ENCODE measurements around the gene TRERF1. TPM values are rescaled to one million over a fixed set of nuclear protein-coding genes. Genes with fewer than 3 reads are reported as not detected.

Gene TRERF1
- total RNA-seq, 1 experiment from 2014 or later, result 0.39 TPM

DNA sequence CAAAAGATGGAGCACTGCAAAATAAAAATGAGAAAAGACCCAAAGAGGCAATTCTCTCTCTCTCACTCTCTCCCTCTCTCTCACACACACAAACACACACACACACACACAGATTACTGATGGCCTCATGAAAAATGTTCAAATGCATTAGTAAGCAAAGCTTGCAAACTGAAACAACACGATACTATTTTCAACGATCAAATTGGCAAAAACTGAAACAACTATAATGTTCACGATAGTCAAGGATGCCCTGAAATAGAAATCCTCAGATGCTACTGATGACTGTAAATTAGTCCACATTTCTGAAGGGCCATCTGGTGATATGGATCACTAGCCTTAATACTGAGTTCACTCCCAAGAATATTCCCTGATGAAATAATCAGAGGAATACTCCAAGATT lies 100.8 kb downstream of the TRERF1 start:
- no peak overlapping the region for H3K4me3 ChIP-seq (ENCODE audit: low read depth, low read length)
- TF ChIP-seq, protein P1, sequence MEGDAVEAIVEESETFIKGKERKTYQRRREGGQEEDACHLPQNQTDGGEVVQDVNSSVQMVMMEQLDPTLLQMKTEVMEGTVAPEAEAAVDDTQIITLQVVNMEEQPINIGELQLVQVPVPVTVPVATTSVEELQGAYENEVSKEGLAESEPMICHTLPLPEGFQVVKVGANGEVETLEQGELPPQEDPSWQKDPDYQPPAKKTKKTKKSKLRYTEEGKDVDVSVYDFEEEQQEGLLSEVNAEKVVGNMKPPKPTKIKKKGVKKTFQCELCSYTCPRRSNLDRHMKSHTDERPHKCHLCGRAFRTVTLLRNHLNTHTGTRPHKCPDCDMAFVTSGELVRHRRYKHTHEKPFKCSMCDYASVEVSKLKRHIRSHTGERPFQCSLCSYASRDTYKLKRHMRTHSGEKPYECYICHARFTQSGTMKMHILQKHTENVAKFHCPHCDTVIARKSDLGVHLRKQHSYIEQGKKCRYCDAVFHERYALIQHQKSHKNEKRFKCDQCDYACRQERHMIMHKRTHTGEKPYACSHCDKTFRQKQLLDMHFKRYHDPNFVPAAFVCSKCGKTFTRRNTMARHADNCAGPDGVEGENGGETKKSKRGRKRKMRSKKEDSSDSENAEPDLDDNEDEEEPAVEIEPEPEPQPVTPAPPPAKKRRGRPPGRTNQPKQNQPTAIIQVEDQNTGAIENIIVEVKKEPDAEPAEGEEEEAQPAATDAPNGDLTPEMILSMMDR (IDR thresholded peaks at IDR 0.05; ENCODE audit: insufficient read depth in 1 of 2, low read depth in 1 of 2, low read length in 1 of 2, severe bottlenecking in 1 of 2, unreplicated experiment in 1 of 2), result no peak
- Mint-ChIP-seq H3K4me1 (ENCODE audit: low read depth, unreplicated experiment) (peaks cover 6% of the 10 kb centered on the region), H3K9me3 (ENCODE audit: unreplicated experiment) (peaks cover 2% of the 10 kb centered on the region), H3K36me3 (ENCODE audit: insufficient read depth, unreplicated experiment) (no peaks in the 10 kb centered on the region), H3K4me3 (ENCODE audit: unreplicated experiment) (no peak overlapping the region), H3K27me3 (ENCODE audit: insufficient read depth, unreplicated experiment) (peaks cover 3% of the 10 kb centered on the region), H3K27ac (ENCODE audit: unreplicated experiment) (no peak overlapping the region)
- intact Hi-C loops (cut with micrococcal nuclease; ENCODE audit: unreplicated experiment), result no loop called here
- ChIA-PET CTCF (no interaction called here), POLR2A (no interaction called here)
- BruUV-seq (replicated peaks), result no TSS peak
- H3K27me3 ChIP-seq (replicated peaks; ENCODE audit: control insufficient read depth, insufficient read depth, low read length), result no peaks in the 10 kb centered on the region
- H3K9me3 ChIP-seq, result no peaks in the 10 kb centered on the region
- DNase-seq, result no peak
- no peaks in the 10 kb centered on the region for H3K4me1 ChIP-seq
- H3K36me3 ChIP-seq (ENCODE audit: control insufficient read depth, insufficient read depth, low read length), result no peaks in the 10 kb centered on the region

DNA sequence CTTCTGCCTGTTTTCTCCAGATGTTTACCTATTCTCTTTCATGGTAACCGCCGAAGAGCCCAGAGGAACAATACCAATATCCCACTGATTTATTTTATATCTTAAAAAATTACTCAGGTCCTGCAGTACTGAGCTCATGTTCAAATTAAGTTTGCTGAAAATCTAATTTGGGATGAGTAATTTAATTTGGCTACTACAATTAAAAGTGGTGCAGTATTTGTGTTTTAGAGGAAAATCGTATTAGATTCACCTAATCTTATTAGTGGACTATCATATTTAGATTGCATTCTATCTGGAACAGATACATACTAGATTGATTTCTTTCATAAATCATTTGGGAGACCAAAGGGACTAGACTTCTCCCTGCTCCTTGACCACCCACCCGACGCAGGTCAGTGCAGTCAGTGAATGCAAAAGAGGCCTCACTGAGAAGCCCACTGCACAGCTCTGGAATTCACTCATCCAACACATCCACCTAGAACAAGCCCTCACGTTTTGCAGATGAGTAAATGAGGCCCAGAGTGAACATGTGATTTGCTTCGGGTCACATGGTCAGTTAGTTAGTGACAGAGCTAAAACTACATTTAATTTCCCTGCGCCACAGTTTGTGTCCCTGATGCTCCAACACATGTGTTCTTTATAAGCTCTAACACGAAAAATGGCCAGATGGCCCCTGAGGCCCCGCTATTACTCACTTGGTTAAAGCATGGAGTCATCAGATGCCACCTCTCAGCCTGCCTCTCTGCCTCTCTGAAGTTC lies 101.8 kb downstream of the TRERF1 start:
- Mint-ChIP-seq H3K4me1 (ENCODE audit: low read depth, unreplicated experiment) (peaks cover 6% of the 10 kb centered on the region), H3K27ac (ENCODE audit: unreplicated experiment) (no peak overlapping the region), H3K9me3 (ENCODE audit: unreplicated experiment) (no peaks in the 10 kb centered on the region), H3K27me3 (ENCODE audit: insufficient read depth, unreplicated experiment) (peaks cover 3% of the 10 kb centered on the region), H3K36me3 (ENCODE audit: insufficient read depth, unreplicated experiment) (no peaks in the 10 kb centered on the region), H3K4me3 (ENCODE audit: unreplicated experiment) (no peak overlapping the region)
- ChIA-PET CTCF (interaction anchor here (0.5 kb wide), 1 partner anchor 870 kb away, joined by 3 read pairs; no protein-coding TSS in a partner anchor), POLR2A (no interaction called here)
- no peak overlapping the region for H3K4me3 ChIP-seq (ENCODE audit: low read depth, low read length)
- no peaks in the 10 kb centered on the region for H3K4me1 ChIP-seq
- DNase-seq, result no peak
- BruUV-seq (replicated peaks), result no TSS peak
- no peaks in the 10 kb centered on the region for H3K36me3 ChIP-seq (ENCODE audit: control insufficient read depth, insufficient read depth, low read length)
- intact Hi-C loops (cut with micrococcal nuclease; ENCODE audit: unreplicated experiment), result no loop called here
- TF ChIP-seq, protein P1 (IDR thresholded peaks at IDR 0.05; ENCODE audit: insufficient read depth in 1 of 2, low read depth in 1 of 2, low read length in 1 of 2, severe bottlenecking in 1 of 2, unreplicated experiment in 1 of 2), result no peak
- H3K9me3 ChIP-seq, result no peaks in the 10 kb centered on the region
- no peaks in the 10 kb centered on the region for H3K27me3 ChIP-seq (replicated peaks; ENCODE audit: control insufficient read depth, insufficient read depth, low read length)

DNA sequence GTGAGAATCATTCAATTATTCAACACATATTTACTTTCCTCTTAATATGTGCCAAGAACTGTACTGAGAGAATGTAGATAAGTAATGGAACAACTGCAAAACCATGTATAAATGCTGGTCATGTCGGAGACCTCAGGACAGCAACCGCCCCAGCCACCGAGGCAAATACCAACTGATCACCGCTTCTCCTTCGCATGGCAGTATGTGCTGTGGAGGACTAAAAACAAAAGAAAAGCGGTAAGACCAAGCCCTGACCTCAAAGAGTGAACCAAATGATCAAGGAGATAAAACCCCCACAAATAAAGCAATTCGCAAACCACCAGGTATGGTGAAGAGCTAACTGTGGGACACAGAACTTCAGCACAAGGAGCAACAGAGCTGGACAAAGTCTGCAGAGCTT lies 104.3 kb downstream of the TRERF1 start:
- peaks cover 3% of the 10 kb centered on the region for H3K27me3 Mint-ChIP-seq (ENCODE audit: insufficient read depth, unreplicated experiment)
- Histone ChIP-seq H3K9me3 (no peaks in the 10 kb centered on the region), H3K4me1 (no peaks in the 10 kb centered on the region), H3K36me3 (ENCODE audit: control insufficient read depth, insufficient read depth, low read length) (no peaks in the 10 kb centered on the region), H3K27me3 (replicated peaks; ENCODE audit: control insufficient read depth, insufficient read depth, low read length) (no peaks in the 10 kb centered on the region), H3K4me3 (ENCODE audit: low read depth, low read length) (no peak overlapping the region)
- H3K27ac Mint-ChIP-seq (ENCODE audit: unreplicated experiment), result no peak overlapping the region
- CTCF ChIA-PET, result no interaction called here
- H3K36me3 Mint-ChIP-seq (ENCODE audit: insufficient read depth, unreplicated experiment), result no peaks in the 10 kb centered on the region
- TF ChIP-seq, protein P1 (IDR thresholded peaks at IDR 0.05; ENCODE audit: insufficient read depth in 1 of 2, low read depth in 1 of 2, low read length in 1 of 2, severe bottlenecking in 1 of 2, unreplicated experiment in 1 of 2), result no peak
- BruUV-seq (replicated peaks), result no TSS peak
- H3K9me3 Mint-ChIP-seq (ENCODE audit: unreplicated experiment), result no peaks in the 10 kb centered on the region
- DNase-seq, result no peak
- intact Hi-C loops (cut with micrococcal nuclease; ENCODE audit: unreplicated experiment), result no loop called here
- peaks cover 6% of the 10 kb centered on the region for H3K4me1 Mint-ChIP-seq (ENCODE audit: low read depth, unreplicated experiment)
- POLR2A ChIA-PET, result no interaction called here
- no peak overlapping the region for H3K4me3 Mint-ChIP-seq (ENCODE audit: unreplicated experiment)

All from Caco-2 (cell line).